ENCODE data around the gene RNF111.

GRCh38 chr15:59116771-59117170, 129.3 kb downstream of the RNF111 start:
- TF ChIP-seq CTCF (conservative IDR thresholded peaks at IDR 0.05; ENCODE audit: low read length) = no peak
- no peak for TF ChIP-seq EZH2phosphoT487 (IDR thresholded peaks at IDR 0.05; ENCODE audit: borderline replicate concordance)

Measured in Loucy (cell line).